SIG-M5 (cell line): ENCODE results near the gene OSGEP.
A peak's percentile ranks its signal among the peaks of the same experiment; 100 is the strongest.
"Not testable (repeated sequence)": the region's sequence is repeated elsewhere in the genome, so short reads cannot be mapped to it uniquely, and the experiment has no call there.

Experiments used
- DNase-seq: peaks from one replicate; lab custom pipeline; 2025; lab: John Stamatoyannopoulos, UW

The OSGEP gene

GRCh38 chr14:20469890-20470602 is 15.4 kb upstream of the OSGEP start:
- peak; percentile 48 for DNase-seq

GRCh38 chr14:20469242-20469889 is 14.8 kb upstream of the OSGEP start, which contains the start of gene PNP:
Gene PNP (plus strand): TSS chr14:20469406. CDS start chr14:20469525, 119 bp downstream.
- peak; percentile 36 for DNase-seq

- no peak for DNase-seq
These were observed 14.2 kb upstream of the OSGEP start for GRCh38 chr14:20468764-20469241.

GRCh38 chr14:20461225-20462141 is 6.9 kb upstream of the OSGEP start, which contains the start of gene PIP4P1:
Gene PIP4P1 (minus strand): TSS chr14:20461434. CDS start chr14:20461325, 109 bp downstream.
- DNase-seq: peak; percentile 100

- no peak for DNase-seq
These were observed 6.0 kb upstream of the OSGEP start for GRCh38 chr14:20460458-20461224.

GRCh38 chr14:20458031-20458789 is 3.6 kb upstream of the OSGEP start:
- DNase-seq: no peak

- DNase-seq: no peak
These were observed 2.4 kb upstream of the OSGEP start for GRCh38 chr14:20456971-20457370.

GRCh38 chr14:20455355-20456300 is 1.0 kb upstream of the OSGEP start:
- DNase-seq: peak; percentile 76

GRCh38 chr14:20452831-20453230 is 1.8 kb downstream of the OSGEP start:
- DNase-seq: not testable (repeated sequence)

- DNase-seq: no peak
These were observed 7.7 kb downstream of the OSGEP start for GRCh38 chr14:20446889-20447288.

- not testable (repeated sequence) for DNase-seq
These were observed 11.0 kb downstream of the OSGEP start for GRCh38 chr14:20443650-20444049.

GRCh38 chr14:20441461-20441860 is 13.2 kb downstream of the OSGEP start:
- DNase-seq: no peak

- DNase-seq: no peak
These were observed 13.7 kb downstream of the OSGEP start for GRCh38 chr14:20440882-20441281.

- no peak for DNase-seq
These were observed 14.1 kb downstream of the OSGEP start for GRCh38 chr14:20440465-20440864.

- DNase-seq: no peak
These were observed 15.9 kb downstream of the OSGEP start for GRCh38 chr14:20438664-20439063.

GRCh38 chr14:20436363-20436755 is 18.3 kb downstream of the OSGEP start:
- DNase-seq: no peak

- no peak for DNase-seq
These were observed 18.8 kb downstream of the OSGEP start, which contains the start of gene KLHL33 for GRCh38 chr14:20435582-20436362. Gene KLHL33 (minus strand): TSS chr14:20436166. CDS start chr14:20435811, 355 bp downstream.
